Breast epithelium (tissue), 3 donors: ENCODE measurements around the gene CLDN20.

Source experiments
- CTCF ChIP-seq, 3 donors: fragments of 450-650 bp; IDR thresholded peaks; one replicate each; pipeline ENCODE4 v1.5.1; 2016 to 2017; ENCODE audit warnings: antibody characterized with exemption in 3 of 3, mild to moderate bottlenecking in 3 of 3, moderate library complexity in 3 of 3
- POLR2A ChIP-seq: fragments of 450-650 bp; IDR thresholded peaks from one replicate; pipeline ENCODE4 v1.6.1; 2016; ENCODE audit warnings: antibody characterized with exemption, mild to moderate bottlenecking, moderate library complexity
- POLR2AphosphoS5 ChIP-seq, 3 donors: sonication (generic); formaldehyde crosslinking; IDR thresholded peaks; one replicate each; pipeline ENCODE4 v1.6.1; 2017; ENCODE audit warnings: antibody characterized with exemption in 3 of 3

GRCh38 chr6:155252581-155252980, 11.2 kb upstream of the CLDN20 start:
- TF ChIP-seq CTCF (IDR thresholded peaks at IDR 0.05) (no peak), POLR2AphosphoS5 (IDR thresholded peaks at IDR 0.05) (no peak), POLR2A (no peak)
